ENCODE data around the gene MIF4GD. TPM values are rescaled to one million over a fixed set of nuclear protein-coding genes. Genes with fewer than 3 reads are reported as not detected.

MIF4GD gene
- polyA plus RNA-seq, 1 donor from 2014 or later: 27.7 TPM

- Histone ChIP-seq H4K20me1 (ENCODE audit: insufficient read depth) (no peaks in the 10 kb centered on the region), H3K79me2 (replicated peaks; ENCODE audit: insufficient read depth, low read length) (peaks cover 31% of the 10 kb centered on the region), H3K9ac (ENCODE audit: low read length) (peak overlapping the region; percentile 94), H3K27ac (ENCODE audit: low read length) (no peak overlapping the region), H3K9me2 (ENCODE audit: insufficient read depth, low read length) (no peaks in the 10 kb centered on the region), H3K4me2 (ENCODE audit: low read length) (peak overlapping the region; percentile 79), H3K4me3 (ENCODE audit: low read length) (peak overlapping the region; percentile 100), H3K9me3 (ENCODE audit: low read length) (no peaks in the 10 kb centered on the region), H3F3A (ENCODE audit: insufficient read depth, low read length, poor library complexity, severe bottlenecking) (no peaks in the 10 kb centered on the region), H3K27me3 (ENCODE audit: insufficient read depth, low read depth, low read length) (no peaks in the 10 kb centered on the region), H2AFZ (ENCODE audit: low read depth, low read length) (no peak overlapping the region), H3K36me3 (ENCODE audit: insufficient read depth, low read length) (no peaks in the 10 kb centered on the region)
- no peak for TF ChIP-seq CTCF (IDR thresholded peaks at IDR 0.05; ENCODE audit: poor library complexity, severe bottlenecking)
- TF ChIP-seq SMC3 (conservative IDR thresholded peaks at IDR 0.05; ENCODE audit: poor library complexity): no peak
- no peak for TF ChIP-seq RAD21 (conservative IDR thresholded peaks at IDR 0.05)
- TF ChIP-seq POLR2AphosphoS5 (IDR thresholded peaks at IDR 0.05): no peak
- no peak for TF ChIP-seq EZH2 (IDR thresholded peaks at IDR 0.05; ENCODE audit: borderline replicate concordance, insufficient read depth, low read length, poor library complexity, severe bottlenecking)
- no peak for TF ChIP-seq REST (IDR thresholded peaks at IDR 0.05; ENCODE audit: borderline replicate concordance)
- TF ChIP-seq EP300 (conservative IDR thresholded peaks at IDR 0.05; ENCODE audit: poor library complexity, severe bottlenecking): no peak
- no peak for TF ChIP-seq MXI1 (conservative IDR thresholded peaks at IDR 0.05; ENCODE audit: poor library complexity, severe bottlenecking)
- no peak for TF ChIP-seq TAF1 (IDR thresholded peaks at IDR 0.05; ENCODE audit: low read depth)
Observed at GRCh38 chr17:75263055-75263454, 8.0 kb downstream of the MIF4GD start.

GRCh38 chr17:75262112-75262606 lies 8.9 kb downstream of the MIF4GD start:
- Histone ChIP-seq H3K9me3 (ENCODE audit: low read length) (no peaks in the 10 kb centered on the region), H3K79me2 (replicated peaks; ENCODE audit: insufficient read depth, low read length) (peaks cover 31% of the 10 kb centered on the region), H2AFZ (ENCODE audit: low read depth, low read length) (peak overlapping the region; percentile 93), H3K4me3 (ENCODE audit: low read length) (peak overlapping the region; percentile 100), H3K9ac (ENCODE audit: low read length) (peak overlapping the region; percentile 94), H3K9me2 (ENCODE audit: insufficient read depth, low read length) (no peaks in the 10 kb centered on the region), H3F3A (ENCODE audit: insufficient read depth, low read length, poor library complexity, severe bottlenecking) (no peaks in the 10 kb centered on the region), H3K36me3 (ENCODE audit: insufficient read depth, low read length) (no peaks in the 10 kb centered on the region), H3K4me2 (ENCODE audit: low read length) (peak overlapping the region; percentile 79), H3K27ac (ENCODE audit: low read length) (peak overlapping the region; percentile 97), H3K27me3 (ENCODE audit: insufficient read depth, low read depth, low read length) (no peaks in the 10 kb centered on the region), H4K20me1 (ENCODE audit: insufficient read depth) (no peaks in the 10 kb centered on the region)
- TF ChIP-seq TAF1 (IDR thresholded peaks at IDR 0.05; ENCODE audit: low read depth) (peak; percentile 6), POLR2AphosphoS5 (IDR thresholded peaks at IDR 0.05) (no peak), MXI1 (conservative IDR thresholded peaks at IDR 0.05; ENCODE audit: poor library complexity, severe bottlenecking) (peak; percentile 8)
